ENCODE results near the gene LAT.

LAT gene

DNA sequence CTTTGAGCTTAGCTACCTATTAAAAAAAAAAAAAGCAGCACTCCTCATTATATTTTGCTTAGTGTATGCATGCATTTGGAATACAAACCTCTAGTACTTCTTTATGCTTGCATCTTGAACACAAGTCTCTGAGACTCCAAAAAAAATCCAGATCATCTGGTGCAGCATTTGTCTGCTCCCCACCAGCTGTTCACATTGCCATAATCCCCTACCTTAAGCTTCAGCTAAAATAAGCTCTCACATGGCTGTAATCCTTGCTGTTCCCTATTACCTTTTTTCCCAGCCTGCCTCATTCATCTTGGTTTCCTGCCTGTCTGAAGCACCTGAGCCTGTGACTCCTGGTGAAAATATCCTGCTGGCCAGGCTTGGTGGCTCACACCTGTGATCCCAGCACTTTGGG is 41.6 kb upstream of the LAT start:
- TF ChIP-seq CTCF (IDR thresholded peaks at IDR 0.05; ENCODE audit: control insufficient read depth, extremely low read depth, insufficient read depth), result no peak
- DNase-seq (ENCODE audit: low read depth), result no peak
- no peak overlapping the region for H3K4me3 ChIP-seq (ENCODE audit: low read depth, low read length)

DNA sequence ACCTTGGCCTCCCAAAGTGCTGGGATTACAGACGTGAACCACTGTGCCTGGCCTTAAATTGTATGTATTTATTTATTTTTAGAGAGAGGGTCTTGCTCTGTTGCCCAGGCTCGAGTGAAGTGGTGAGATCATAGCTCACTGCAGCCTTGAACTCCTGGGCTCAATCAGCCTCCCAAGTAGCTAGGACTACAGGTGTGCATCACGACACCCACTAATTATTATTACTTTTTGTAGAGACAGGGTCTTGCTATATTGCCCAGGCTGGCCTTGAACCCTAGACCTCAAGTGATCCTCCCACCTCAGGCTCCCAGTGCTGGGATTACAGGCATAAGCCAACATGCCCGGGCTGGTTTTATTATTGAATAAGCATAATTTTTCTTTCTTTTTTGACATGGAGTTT is 38.2 kb upstream of the LAT start:
- TF ChIP-seq CTCF (IDR thresholded peaks at IDR 0.05; ENCODE audit: control insufficient read depth, extremely low read depth, insufficient read depth), result no peak
- no peak for DNase-seq (ENCODE audit: low read depth)
- no peak overlapping the region for H3K4me3 ChIP-seq (ENCODE audit: low read depth, low read length)

DNA sequence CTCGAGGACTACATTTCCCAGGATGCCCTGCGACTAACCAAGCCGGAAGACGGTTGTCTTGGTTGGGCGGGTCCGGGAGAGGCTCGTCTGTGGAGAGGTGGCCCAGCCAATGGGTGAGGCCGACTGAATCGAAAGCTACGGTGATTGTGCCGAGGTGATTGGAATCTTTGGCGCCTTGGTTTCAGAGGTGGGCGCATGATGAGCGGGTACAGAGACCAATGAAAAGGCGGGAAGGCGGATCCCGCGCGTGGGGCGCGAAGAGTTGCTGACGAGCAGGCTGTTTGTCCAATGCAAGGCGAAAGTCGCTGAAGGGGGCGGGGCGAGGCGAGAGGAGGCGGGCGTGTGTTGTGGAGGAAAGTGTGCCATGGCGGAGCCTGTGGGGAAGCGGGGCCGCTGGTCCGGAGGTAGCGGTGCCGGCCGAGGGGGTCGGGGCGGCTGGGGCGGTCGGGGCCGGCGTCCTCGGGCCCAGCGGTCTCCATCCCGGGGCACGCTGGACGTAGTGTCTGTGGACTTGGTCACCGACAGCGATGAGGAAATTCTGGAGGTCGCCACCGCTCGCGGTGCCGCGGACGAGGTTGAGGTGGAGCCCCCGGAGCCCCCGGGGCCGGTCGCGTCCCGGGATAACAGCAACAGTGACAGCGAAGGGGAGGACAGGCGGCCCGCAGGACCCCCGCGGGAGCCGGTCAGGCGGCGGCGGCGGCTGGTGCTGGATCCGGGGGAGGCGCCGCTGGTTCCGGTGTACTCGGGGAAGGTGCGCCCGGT is 34.0 kb upstream of the LAT start, which contains the start of gene NFATC2IP:
Gene NFATC2IP, plus strand, starts transcription at position 290 of the 762 bp plus-strand sequence. Its CDS starts 75 bp downstream, at position 365.
- peak; percentile 99 for DNase-seq (ENCODE audit: low read depth)
- H3K4me3 ChIP-seq (ENCODE audit: low read depth, low read length), result peak within 1 kb of the TSS; percentile 79
- no peak for TF ChIP-seq CTCF (IDR thresholded peaks at IDR 0.05; ENCODE audit: control insufficient read depth, extremely low read depth, insufficient read depth)

- TF ChIP-seq CTCF (IDR thresholded peaks at IDR 0.05; ENCODE audit: control insufficient read depth, extremely low read depth, insufficient read depth), result no peak
- no peak for DNase-seq (ENCODE audit: low read depth)
- H3K4me3 ChIP-seq (ENCODE audit: low read depth, low read length), result peak overlapping the region; percentile 79
Observed at GRCh38 chr16:28951410-28951943, 33.4 kb upstream of the LAT start.

DNA sequence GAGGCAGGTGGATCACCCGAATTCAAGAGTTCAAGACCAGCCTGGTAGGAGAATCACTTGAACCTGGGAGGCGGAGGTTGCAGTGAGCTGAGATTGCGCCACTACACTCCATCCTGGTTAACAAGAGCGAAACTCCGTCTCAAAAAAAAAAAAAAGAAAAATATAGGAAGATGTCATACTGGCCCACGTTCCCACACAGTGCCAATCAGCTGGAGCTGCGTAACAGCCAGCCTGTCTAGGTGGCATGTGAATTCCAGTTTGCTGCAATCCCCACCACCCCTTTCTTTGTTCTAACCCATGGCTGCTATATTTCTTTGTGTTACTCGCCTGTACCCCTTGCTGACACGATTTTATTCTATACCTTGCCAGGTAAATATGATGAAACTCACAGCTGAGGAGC is 26.6 kb upstream of the LAT start:
- TF ChIP-seq CTCF (IDR thresholded peaks at IDR 0.05; ENCODE audit: control insufficient read depth, extremely low read depth, insufficient read depth), result no peak
- H3K4me3 ChIP-seq (ENCODE audit: low read depth, low read length), result no peak overlapping the region
- DNase-seq (ENCODE audit: low read depth), result no peak

DNA sequence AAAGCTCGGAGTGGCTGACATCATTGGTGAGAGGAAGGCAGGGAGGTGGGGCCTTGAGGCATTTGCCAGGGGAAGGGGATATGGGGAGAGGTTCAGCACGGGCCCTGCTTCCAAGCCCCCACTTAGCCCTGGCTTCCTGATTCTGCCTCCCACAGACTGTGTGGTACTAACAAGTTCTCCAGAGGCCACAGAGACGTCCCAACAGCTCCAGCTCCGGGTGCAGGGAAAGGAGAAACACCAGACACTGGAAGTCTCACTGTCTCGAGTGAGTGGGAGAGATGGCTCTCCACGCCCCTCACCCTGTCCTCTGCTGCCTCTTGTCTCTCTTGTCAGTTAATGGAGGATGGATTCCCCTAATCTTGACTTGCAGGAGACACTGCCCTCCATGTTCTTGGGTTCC is 26.0 kb upstream of the LAT start:
- no peak overlapping the region for H3K4me3 ChIP-seq (ENCODE audit: low read depth, low read length)
- TF ChIP-seq CTCF (IDR thresholded peaks at IDR 0.05; ENCODE audit: control insufficient read depth, extremely low read depth, insufficient read depth), result no peak
- no peak for DNase-seq (ENCODE audit: low read depth)

Measured in LNCaP clone FGC (cell line).